ENCODE data around the gene TSPAN4. TPM values are rescaled to one million over a fixed set of nuclear protein-coding genes. Genes with fewer than 3 reads are reported as not detected.

The TSPAN4 gene
- polyA plus RNA-seq, 3 donors = 52.6 to 75.5 (median 63.1) TPM

- no peaks in the 10 kb centered on the region for H3K27me3 Mint-ChIP-seq (ENCODE audit: low read depth in 3 of 3)
- Histone ChIP-seq H3K4me2 (replicated peaks; ENCODE audit: extremely low read depth, low read length, poor library complexity, severe bottlenecking) (no peak overlapping the region), H3K79me2 (ENCODE audit: insufficient read depth, low read length) (peaks cover 7% of the 10 kb centered on the region), H3K27ac (ENCODE audit: low read depth in 1 of 2, low read length in 2 of 2) (no peak overlapping the region), H3K4me3 (replicated peaks in 1 of 3; ENCODE audit: low read depth in 2 of 3, low read length in 3 of 3) (no peak overlapping the region), H3K27me3 (ENCODE audit: control insufficient read depth in 2 of 2, insufficient read depth in 2 of 2, low read length in 2 of 2) (no peaks in the 10 kb centered on the region), H3K9ac (ENCODE audit: insufficient read depth, low read length, poor library complexity, severe bottlenecking) (no peak overlapping the region), H3K4me1 (ENCODE audit: control insufficient read depth in 1 of 2, insufficient read depth in 2 of 2, low read length in 2 of 2) (peaks cover 15 to 41% of the 10 kb centered on the region in 2 donors), H3K9me3 (replicated peaks in 1 of 2; ENCODE audit: control insufficient read depth in 1 of 2, insufficient read depth in 1 of 2, low read length in 2 of 2) (no peaks in the 10 kb centered on the region), H4K20me1 (ENCODE audit: insufficient read depth, low read length) (no peaks in the 10 kb centered on the region), H2AFZ (ENCODE audit: insufficient read depth, low read depth, low read length, poor library complexity, severe bottlenecking) (no peak overlapping the region), H3K36me3 (replicated peaks in 1 of 2; ENCODE audit: control insufficient read depth in 1 of 2, insufficient read depth in 2 of 2, low read length in 2 of 2) (no peaks in the 10 kb centered on the region)
- H3K36me3 Mint-ChIP-seq = no peaks in the 10 kb centered on the region
- peaks cover 28% of the 10 kb centered on the region for H3K4me1 Mint-ChIP-seq
- no peak overlapping the region for H3K27ac Mint-ChIP-seq
- peaks cover 0 to 3% (median 0%) of the 10 kb centered on the region in 7 donors for H3K9me3 Mint-ChIP-seq
- intact Hi-C loops (cut with micrococcal nuclease) = loop anchor here in 1 of 2 donors (5.0 kb wide), 1 partner anchor 68 kb away; no protein-coding TSS in a partner anchor
- DNase-seq = no peak
- WGBS (ENCODE audit: insufficient coverage) = 87% methylated on average over 14 of the region's 21 CpGs
- no peak for TF ChIP-seq CTCF (IDR thresholded peaks at IDR 0.05)
- H3K4me3 Mint-ChIP-seq = no peak overlapping the region
Measured at GRCh38 chr11:914747-915501, 72.3 kb downstream of the TSPAN4 start.

Small RNA genes lying within 50 kb of the gene (small RNA-seq; reads per million reads assigned to genes)
- gene SNORA52 (ENCODE audit: insufficient read length, low read depth) = not detected

Other genes with a start within 250 kb of the TSPAN4 start
- 100 to 1,000 TPM in 1 of 3 donors, 10 to 100 TPM in 2; 38.6 to 125 (median 42.9) TPM for gene IRF7, start 226.9 kb upstream of the TSPAN4 start, polyA plus RNA-seq
- gene CDHR5, start 217.9 kb upstream of the TSPAN4 start, polyA plus RNA-seq = under 1 TPM; 0.18 to 0.43 (median 0.18) TPM
- not detected for gene SCT, start 215.7 kb upstream of the TSPAN4 start, polyA plus RNA-seq
- gene DRD4, start 205.6 kb upstream of the TSPAN4 start, polyA plus RNA-seq = under 1 TPM in 1 of 3 donors, not detected in 2; 0.13 TPM
- gene DEAF1, start 147.6 kb upstream of the TSPAN4 start, polyA plus RNA-seq = 10 to 100 TPM; 18.0 to 22.3 (median 22.2) TPM
- 10 to 100 TPM; 31.6 to 69.4 (median 37.3) TPM for gene TMEM80, start 147.0 kb upstream of the TSPAN4 start, polyA plus RNA-seq
- gene EPS8L2, start 136.6 kb upstream of the TSPAN4 start, polyA plus RNA-seq = under 1 TPM in 1 of 3 donors, not detected in 2; 0.55 TPM
- 1,000 to 10,000 TPM in 2 of 3 donors, 100 to 1,000 TPM in 1; 502 to 1,249 (median 1,224) TPM for gene TALDO1, start 95.4 kb upstream of the TSPAN4 start, polyA plus RNA-seq
- 10 to 100 TPM in 1 of 3 donors, 1 to 10 TPM in 2; 4.5 to 45.6 (median 4.6) TPM for gene GATD1, start 65.4 kb upstream of the TSPAN4 start, polyA plus RNA-seq
- not detected for gene CEND1, start 52.8 kb upstream of the TSPAN4 start, polyA plus RNA-seq
- 10 to 100 TPM in 1 of 3 donors, 1 to 10 TPM in 2; 4.4 to 20.9 (median 5.6) TPM for gene SLC25A22, start 44.6 kb upstream of the TSPAN4 start, polyA plus RNA-seq
- gene PIDD1, start 37.6 kb upstream of the TSPAN4 start, polyA plus RNA-seq = 10 to 100 TPM in 1 of 3 donors, 1 to 10 TPM in 2; 1.6 to 25.2 (median 2.6) TPM
- 1,000 to 10,000 TPM in 1 of 3 donors, 100 to 1,000 TPM in 2; 879 to 1,191 (median 990) TPM for gene RPLP2, start 32.9 kb upstream of the TSPAN4 start, polyA plus RNA-seq
- gene PNPLA2, start 23.9 kb upstream of the TSPAN4 start, polyA plus RNA-seq = 100 to 1,000 TPM in 1 of 3 donors, 10 to 100 TPM in 2; 26.8 to 321 (median 35.0) TPM
- gene CRACR2B, start 14.9 kb upstream of the TSPAN4 start, polyA plus RNA-seq = 10 to 100 TPM in 1 of 3 donors, 1 to 10 TPM in 2; 1.0 to 11.0 (median 1.4) TPM
- 100 to 1,000 TPM in 1 of 3 donors, 10 to 100 TPM in 2; 18.1 to 200 (median 57.4) TPM for gene CD151, start 9.9 kb upstream of the TSPAN4 start, polyA plus RNA-seq
- gene POLR2L, start 323 bp upstream of the TSPAN4 start, polyA plus RNA-seq = 100 to 1,000 TPM in 2 of 3 donors, 10 to 100 TPM in 1; 93.9 to 133 (median 110) TPM
- gene CHID1, start 68.0 kb downstream of the TSPAN4 start, polyA plus RNA-seq = 10 to 100 TPM; 23.2 to 45.4 (median 45.0) TPM
- 10 to 100 TPM in 1 of 3 donors, 1 to 10 TPM in 2; 5.7 to 61.0 (median 8.2) TPM for gene AP2A2, start 83.0 kb downstream of the TSPAN4 start, polyA plus RNA-seq
- gene MUC6, start 193.9 kb downstream of the TSPAN4 start, polyA plus RNA-seq = not detected
- gene MUC2, start 232.0 kb downstream of the TSPAN4 start, polyA plus RNA-seq = not detected

Measured in CD14-positive monocyte (primary cell).